Astrocyte of the spinal cord (primary cell): ENCODE measurements around the gene SHB.

Experiments used
- DNase-seq: peaks from one replicate; pipeline ENCODE4 v3.0.0; 2011; ENCODE audit warnings: low read depth, low spot score
- H3K4me3 ChIP-seq: 2 replicates; pipeline ENCODE4 v1.5.1; 2011; ENCODE audit warnings: low read depth, mild to moderate bottlenecking, low read length, moderate library complexity
- CTCF ChIP-seq: IDR thresholded peaks from 2 replicates; pipeline ENCODE4 v1.5.1; 2012; ENCODE audit warnings: low read depth, mild to moderate bottlenecking, low read length, inconsistent platforms
- in situ Hi-C: cut with HindIII; loops from 2 replicates; pipeline ENCODE4 v1.10.0; 2017; ENCODE audit warnings: low sequenced_read_pairs

The SHB gene

GRCh38 chr9:38015906-38016305 lies 53.1 kb downstream of the SHB start:
- no peak overlapping the region for H3K4me3 ChIP-seq
- no peak for TF ChIP-seq CTCF
- in situ Hi-C loops = no loop called here
- DNase-seq = no peak

GRCh38 chr9:38015266-38015665 lies 53.8 kb downstream of the SHB start:
- in situ Hi-C loops = no loop called here
- no peak overlapping the region for H3K4me3 ChIP-seq
- no peak for TF ChIP-seq CTCF
- DNase-seq = no peak

- no peak for DNase-seq
- H3K4me3 ChIP-seq = no peak overlapping the region
- in situ Hi-C loops = no loop called here
- no peak for TF ChIP-seq CTCF
These were observed 56.1 kb downstream of the SHB start for GRCh38 chr9:38012767-38013450.

GRCh38 chr9:38011991-38012390 lies 57.0 kb downstream of the SHB start:
- no peak for DNase-seq
- no peak for TF ChIP-seq CTCF
- H3K4me3 ChIP-seq = no peak overlapping the region
- in situ Hi-C loops = no loop called here

GRCh38 chr9:38010918-38011704 lies 57.9 kb downstream of the SHB start:
- DNase-seq = no peak
- in situ Hi-C loops = no loop called here
- TF ChIP-seq CTCF = no peak
- no peak overlapping the region for H3K4me3 ChIP-seq

- no peak overlapping the region for H3K4me3 ChIP-seq
- DNase-seq = no peak
- in situ Hi-C loops = no loop called here
- TF ChIP-seq CTCF = no peak
These were observed 59.0 kb downstream of the SHB start for GRCh38 chr9:38009990-38010389.
